K562 (cell line): Measurements from ENCODE around the gene POLR3E. TPM values are rescaled to one million over a fixed set of nuclear protein-coding genes. Genes with fewer than 3 reads are reported as not detected.

Source experiments
- ATAC-seq: fragments of 200-7000 bp; cut with Tn5 transposase; 3 replicates; pipeline ENCODE4 v1.9.1; 2020; ENCODE audit warnings: moderate library complexity
- BruUV-seq: library from RNA; stranded (reverse); fragments of 400-500 nt; replicated peaks from 2 replicates; lab custom pipeline; 2021; lab: Mats Ljungman, UMichigan
- CTCF ChIA-PET: fragments of 300-600 bp; formaldehyde crosslinking; extraction: SDS; loops from one replicate; lab custom pipeline; 2021; ENCODE audit warnings: low intra/inter-chr PET ratio; lab: Yijun Ruan, JAX
- POLR2A ChIA-PET: fragments of 300-600, 350-650 bp; sonication (Branson Sonifier 250); formaldehyde crosslinking; extraction: SDS; loops from one replicate; lab custom pipeline; 2021; ENCODE audit warnings: antibody characterized with exemption, inconsistent platforms; lab: Yijun Ruan, JAX
- DNase-seq, 4 experiments: peaks; one replicate each; pipeline versions ENCODE4 v3.0.0 to v3.0.0-alpha.2; 2011 to 2018; ENCODE audit warnings: low spot score in 3 of 4, mixed read lengths in 3 of 4; ENCODE audit errors: extremely low read depth in 1 of 4
- FAIRE-seq: peaks from 2 replicates; lab custom pipeline; 2011; peaks lifted over from hg19 to GRCh38; lab: Jason Lieb, UNC
- H2AFZ ChIP-seq: 2 replicates; pipeline ENCODE4 v1.6.0; 2011; ENCODE audit warnings: low read depth, low read length, control low read depth, inconsistent platforms
- H3K27ac ChIP-seq: fragments of 200-600 bp; 3 replicates; pipeline ENCODE4 v1.8.0; 2011; ENCODE audit warnings: low read depth, mild to moderate bottlenecking, control low read depth, inconsistent platforms, low read length, moderate library complexity, mixed read lengths; ENCODE audit errors: extremely low read depth
- H3K27me3 ChIP-seq, 2 experiments: fragments of 300-600 bp in 1 of 2; 2 replicates in 1 of 2; 3 replicates in 1 of 2; pipeline versions ENCODE4 v1.6.0 to v1.8.0; 2011; ENCODE audit warnings: inconsistent platforms in 2 of 2, low read length in 2 of 2, mild to moderate bottlenecking in 1 of 2, mixed read lengths in 1 of 2, moderate library complexity in 1 of 2; ENCODE audit not compliant: control insufficient read depth in 2 of 2, insufficient read depth in 2 of 2
- H3K36me3 ChIP-seq: fragments of 300-600 bp; 3 replicates; pipeline ENCODE4 v1.8.0; 2011; ENCODE audit warnings: mild to moderate bottlenecking, low read length, inconsistent platforms; ENCODE audit not compliant: control insufficient read depth, insufficient read depth
- H3K4me1 ChIP-seq, 2 experiments: fragments of 200-600 bp in 1 of 2; replicated peaks in 1 of 2; 2 replicates in 1 of 2; 3 replicates in 1 of 2; pipeline versions ENCODE4 v1.5.1 to v1.8.0; 2011; ENCODE audit warnings: inconsistent platforms in 2 of 2, low read length in 2 of 2, mild to moderate bottlenecking in 1 of 2, mixed read lengths in 1 of 2, moderate library complexity in 1 of 2; ENCODE audit not compliant: control insufficient read depth in 2 of 2, insufficient read depth in 2 of 2
- H3K4me2 ChIP-seq: 2 replicates; pipeline ENCODE4 v1.6.1; 2011; ENCODE audit warnings: low read length, control low read depth, inconsistent platforms, mixed read lengths; ENCODE audit not compliant: insufficient read depth
- H3K4me3 ChIP-seq: fragments of 200-600 bp; sonication (generic), shearing (Covaris generic); 2 replicates; pipeline ENCODE4 v1.5.1; 2016; ENCODE audit warnings: control low read depth, inconsistent platforms
- H3K79me2 ChIP-seq: fragments of 200-600 bp; 3 replicates; pipeline ENCODE4 v1.8.0; 2011; ENCODE audit warnings: low read length, inconsistent platforms; ENCODE audit not compliant: control insufficient read depth, insufficient read depth
- H3K9ac ChIP-seq, 2 experiments: 2 replicates each; pipeline versions ENCODE4 v1.6.0 to v1.6.1; 2011; ENCODE audit warnings: low read depth in 2 of 2, low read length in 2 of 2, control low read depth in 1 of 2, inconsistent platforms in 1 of 2, mild to moderate bottlenecking in 1 of 2, mixed read lengths in 1 of 2; ENCODE audit not compliant: insufficient read depth in 1 of 2
- H3K9me1 ChIP-seq: one replicate; pipeline ENCODE4 v1.6.0; 2011; ENCODE audit warnings: inconsistent platforms, mild to moderate bottlenecking, low read length, moderate library complexity; ENCODE audit not compliant: control insufficient read depth, insufficient read depth
- H3K9me3 ChIP-seq: replicated peaks from 2 replicates; pipeline ENCODE4 v1.5.1; 2011; ENCODE audit warnings: low read depth, low read length, inconsistent platforms; ENCODE audit not compliant: control insufficient read depth, insufficient read depth
- H4K20me1 ChIP-seq: replicated peaks from 2 replicates; pipeline ENCODE4 v1.6.1; 2011; ENCODE audit warnings: low read length, inconsistent platforms, mixed read lengths; ENCODE audit not compliant: control insufficient read depth, insufficient read depth
- ASH1L ChIP-seq: fragments of 450-650 bp; IDR thresholded peaks from 2 replicates; pipeline ENCODE4 v1.6.1; 2018; ENCODE audit warnings: borderline replicate concordance, mild to moderate bottlenecking, low read depth; ENCODE audit not compliant: partially characterized antibody
- E4F1 ChIP-seq: fragments of 250-450 bp; sonication (Bioruptor Pico); IDR thresholded peaks from 2 replicates; pipeline ENCODE4 v1.5.0; 2021; ENCODE audit warnings: mild to moderate bottlenecking, borderline replicate concordance
- HNRNPLL ChIP-seq: fragments of 200-400 bp; formaldehyde crosslinking; IDR thresholded peaks from 2 replicates; pipeline ENCODE4 v1.6.1; 2017; ENCODE audit warnings: low read length, low read depth, mild to moderate bottlenecking; ENCODE audit not compliant: poor library complexity, severe bottlenecking
- ID3 ChIP-seq, 2 experiments: fragments of 250-450 bp in 1 of 2; fragments of 450-650 bp in 1 of 2; sonication (Bioruptor Pico) in 1 of 2; IDR thresholded peaks; 2 replicates each; pipeline versions ENCODE4 v1.6.1 to v1.8.0; 2016 to 2021; ENCODE audit warnings: mild to moderate bottlenecking in 2 of 2, moderate library complexity in 2 of 2, missing compliant biosample characterization in 1 of 2, missing genetic modification characterization in 1 of 2
- JUN ChIP-seq, 2 experiments: sonication (generic) in 1 of 2; formaldehyde crosslinking in 1 of 2; IDR thresholded peaks; 2 replicates each; pipeline versions ENCODE4 v1.6.1 to v1.8.0; 2012 to 2022; ENCODE audit warnings: borderline replicate concordance in 2 of 2, mild to moderate bottlenecking in 2 of 2, improper control_type of control experiment in 1 of 2, low read depth in 1 of 2, low read length in 1 of 2, missing genetic modification reagents in 1 of 2
- MCM5 ChIP-seq: fragments of 450-650 bp; IDR thresholded peaks from 2 replicates; pipeline ENCODE4 v1.6.1; 2016; ENCODE audit warnings: low read depth
- RB1 ChIP-seq: fragments of 450-650 bp; IDR thresholded peaks from 2 replicates; pipeline ENCODE4 v1.6.1; 2017; ENCODE audit warnings: low read depth, mild to moderate bottlenecking
- ZNF165 ChIP-seq: fragments of 250-450 bp; sonication (Bioruptor Pico); IDR thresholded peaks from 2 replicates; pipeline ENCODE4 v1.4.0; 2020; ENCODE audit warnings: borderline replicate concordance
- ZNF316 ChIP-seq: fragments of 450-650 bp; IDR thresholded peaks from 2 replicates; pipeline ENCODE4 v1.6.1; 2016
- ZNF707 ChIP-seq: fragments of 250-450 bp; sonication (Bioruptor Pico); conservative IDR thresholded peaks from 2 replicates; pipeline ENCODE4 v1.8.0; 2022; ENCODE audit warnings: inconsistent platforms, mild to moderate bottlenecking, moderate library complexity
- WGBS: fragments of 100-300 bp; shearing (Covaris generic); methylation state at CpG from one replicate; pipeline ENCODE4 v1.1.6; 2016; ENCODE audit warnings: low coverage, mixed read lengths; ENCODE audit not compliant: insufficient coverage; ENCODE audit errors: missing lambda C conversion rate; 5-methylcytosine and 5-hydroxymethylcytosine counted together
- in situ Hi-C: fragments of 300-500 bp; cut with MboI; formaldehyde crosslinking; loops from 4 replicates; pipeline ENCODE4 v1.15.0; 2018; ENCODE audit warnings: inconsistent platforms, mixed read lengths
- intact Hi-C: fragments of 100-400 bp; cut with micrococcal nuclease; formaldehyde crosslinking; loops from 2 replicates; pipeline ENCODE4 v1.14.2; 2022
- polyA plus RNA-seq, 8 experiments: library from polyadenylated mRNA; depleted of rRNA in 4 of 8; stranded (reverse) in 5 of 8; unstranded in 3 of 8; fragments of >200 nt; fragmentation: Nextera tagmentation in 2 of 8; fragmentation: Illumina TruSeq in 1 of 8; extraction: Ambion mirVana in 2 of 8; extraction: Trizol in 1 of 8; gene quantifications; 2 replicates each; pipeline versions ENCODE4 v1.2.1 to v1.2.3, GENCODE V29; 2011 to 2014; ENCODE audit warnings: inconsistent platforms in 1 of 8, missing spikeins in 1 of 8
- total RNA-seq, 7 experiments: library from RNA; depleted of rRNA in 6 of 7; stranded (reverse); fragments of >200 nt in 6 of 7; fragmentation: Illumina TruSeq in 2 of 7; extraction: Trizol in 2 of 7; gene quantifications; 2 replicates each; pipeline versions ENCODE4 v1.2.1 to v1.2.3, GENCODE V29; 2011 to 2021; ENCODE audit warnings: low replicate concordance in 1 of 7
- TF ChIP-seq, protein P1 (sequence below): fragments of 450-650 bp; IDR thresholded peaks from 2 replicates; pipeline ENCODE4 v1.6.1; 2018; ENCODE audit not compliant: partially characterized antibody
- TF ChIP-seq, protein P2 (sequence below): IDR thresholded peaks from 2 replicates; pipeline ENCODE4 v1.6.1; 2014; ENCODE audit warnings: antibody characterized with exemption

The POLR3E gene
- total and polyA plus RNA-seq, 9 of the 15 experiments (the other 6 are each of a cell fraction or from before 2014, with no cell fraction given), result 17.7 to 151 (median 82.6) TPM

- intact Hi-C loops, result no loop called here
- H3K79me2 ChIP-seq, result peaks cover 17% of the 10 kb centered on the region; the same call in 2 of the 3 replicates
- ATAC-seq (peak; percentile 61), DNase-seq (no peak), FAIRE-seq (no peak)
- H3K4me3 ChIP-seq, result no peak overlapping the region
- TF ChIP-seq ZNF707 (CRISPR knock-in tag) (no peak), ASH1L (no peak), HNRNPLL (no peak), E4F1 (no peak), ZNF165 (CRISPR knock-in tag) (no peak), MCM5 (no peak), JUN (IDR thresholded peaks at IDR 0.05; ENCODE audit: borderline replicate concordance, low read depth, low read length) (no peak), JUN (CRISPR knock-in tag; IDR thresholded peaks at IDR 0.05; ENCODE audit: borderline replicate concordance) (no peak), ID3 (CRISPR knock-in tag; IDR thresholded peaks at IDR 0.05) (no peak), ID3 (tag; IDR thresholded peaks at IDR 0.05) (no peak), RB1 (no peak), ZNF316 (no peak)
- TF ChIP-seq, protein P1, sequence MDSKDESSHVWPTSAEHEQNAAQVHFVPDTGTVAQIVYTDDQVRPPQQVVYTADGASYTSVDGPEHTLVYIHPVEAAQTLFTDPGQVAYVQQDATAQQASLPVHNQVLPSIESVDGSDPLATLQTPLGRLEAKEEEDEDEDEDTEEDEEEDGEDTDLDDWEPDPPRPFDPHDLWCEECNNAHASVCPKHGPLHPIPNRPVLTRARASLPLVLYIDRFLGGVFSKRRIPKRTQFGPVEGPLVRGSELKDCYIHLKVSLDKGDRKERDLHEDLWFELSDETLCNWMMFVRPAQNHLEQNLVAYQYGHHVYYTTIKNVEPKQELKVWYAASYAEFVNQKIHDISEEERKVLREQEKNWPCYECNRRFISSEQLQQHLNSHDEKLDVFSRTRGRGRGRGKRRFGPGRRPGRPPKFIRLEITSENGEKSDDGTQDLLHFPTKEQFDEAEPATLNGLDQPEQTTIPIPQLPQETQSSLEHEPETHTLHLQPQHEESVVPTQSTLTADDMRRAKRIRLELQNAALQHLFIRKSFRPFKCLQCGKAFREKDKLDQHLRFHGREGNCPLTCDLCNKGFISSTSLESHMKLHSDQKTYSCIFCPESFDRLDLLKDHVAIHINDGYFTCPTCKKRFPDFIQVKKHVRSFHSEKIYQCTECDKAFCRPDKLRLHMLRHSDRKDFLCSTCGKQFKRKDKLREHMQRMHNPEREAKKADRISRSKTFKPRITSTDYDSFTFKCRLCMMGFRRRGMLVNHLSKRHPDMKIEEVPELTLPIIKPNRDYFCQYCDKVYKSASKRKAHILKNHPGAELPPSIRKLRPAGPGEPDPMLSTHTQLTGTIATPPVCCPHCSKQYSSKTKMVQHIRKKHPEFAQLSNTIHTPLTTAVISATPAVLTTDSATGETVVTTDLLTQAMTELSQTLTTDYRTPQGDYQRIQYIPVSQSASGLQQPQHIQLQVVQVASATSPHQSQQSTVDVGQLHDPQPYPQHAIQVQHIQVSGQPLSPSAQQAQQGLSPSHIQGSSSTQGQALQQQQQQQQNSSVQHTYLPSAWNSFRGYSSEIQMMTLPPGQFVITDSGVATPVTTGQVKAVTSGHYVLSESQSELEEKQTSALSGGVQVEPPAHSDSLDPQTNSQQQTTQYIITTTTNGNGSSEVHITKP, result no peak
- TF ChIP-seq, protein P2, sequence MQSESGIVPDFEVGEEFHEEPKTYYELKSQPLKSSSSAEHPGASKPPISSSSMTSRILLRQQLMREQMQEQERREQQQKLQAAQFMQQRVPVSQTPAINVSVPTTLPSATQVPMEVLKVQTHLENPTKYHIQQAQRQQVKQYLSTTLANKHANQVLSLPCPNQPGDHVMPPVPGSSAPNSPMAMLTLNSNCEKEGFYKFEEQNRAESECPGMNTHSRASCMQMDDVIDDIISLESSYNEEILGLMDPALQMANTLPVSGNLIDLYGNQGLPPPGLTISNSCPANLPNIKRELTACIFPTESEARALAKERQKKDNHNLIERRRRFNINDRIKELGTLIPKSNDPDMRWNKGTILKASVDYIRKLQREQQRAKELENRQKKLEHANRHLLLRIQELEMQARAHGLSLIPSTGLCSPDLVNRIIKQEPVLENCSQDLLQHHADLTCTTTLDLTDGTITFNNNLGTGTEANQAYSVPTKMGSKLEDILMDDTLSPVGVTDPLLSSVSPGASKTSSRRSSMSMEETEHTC, result no peak
- BruUV-seq, result no TSS peak
- no peaks in the 10 kb centered on the region for H4K20me1 ChIP-seq
- H2AFZ ChIP-seq, result no peak overlapping the region
- H3K27me3 ChIP-seq, result no peaks in the 10 kb centered on the region
- no peak overlapping the region for H3K9ac ChIP-seq
- no peaks in the 10 kb centered on the region for H3K9me3 ChIP-seq
- peaks cover 0 to 7% of the 10 kb centered on the region in 2 experiments; a peak in 3 of 5 replicates for H3K4me1 ChIP-seq
- CTCF ChIA-PET, result interaction anchor here (0.5 kb wide), 1 partner anchor 60 kb away, joined by 3 read pairs; no protein-coding TSS in a partner anchor
- in situ Hi-C loops, result no loop called here
- POLR2A ChIA-PET, result interaction anchor here (0.6 to 2.4 kb wide), 5 partner anchors 8 to 16 kb away, joined by 3 to 10 read pairs (median 5); partner anchors contain the start of gene CDR2
- peaks cover 66% of the 10 kb centered on the region for H3K36me3 ChIP-seq
- peaks cover 3% of the 10 kb centered on the region for H3K9me1 ChIP-seq
- H3K27ac ChIP-seq, result peak overlapping the region; percentile 31; the same call in 1 of the 3 replicates
- whole genome bisulfite sequencing, result 61% methylated on average over 8 of the region's 8 CpGs
- H3K4me2 ChIP-seq, result no peak overlapping the region; the same call in 1 of the 2 replicates
These were observed 63.9 kb downstream of the POLR3E start for GRCh38 chr16:22360963-22361659.
